Measurements from ENCODE around the gene SHANK1. TPM values are rescaled to one million over a fixed set of nuclear protein-coding genes. Genes with fewer than 3 reads are reported as not detected.

Gene SHANK1
- total RNA-seq, 4 donors from 2014 or later = 4.0 to 6.5 TPM; not detected in 2

GRCh38 chr19:50688766-50689165, 30.8 kb downstream of the SHANK1 start:
- Histone ChIP-seq H3K4me1 (no peaks in the 10 kb centered on the region), H3K27ac (no peak overlapping the region), H3K27me3 (peaks cover 0 to 6% of the 10 kb centered on the region in 2 donors), H3K9me3 (no peaks in the 10 kb centered on the region), H3K4me3 (no peak overlapping the region), H3K36me3 (no peaks in the 10 kb centered on the region)
- intact Hi-C loops (cut with DNase I; ENCODE audit: low total_unique reads) = no loop called here
- DNase-seq = no peak
- no peak for TF ChIP-seq POLR2A (IDR thresholded peaks at IDR 0.05)
- TF ChIP-seq, protein P1, sequence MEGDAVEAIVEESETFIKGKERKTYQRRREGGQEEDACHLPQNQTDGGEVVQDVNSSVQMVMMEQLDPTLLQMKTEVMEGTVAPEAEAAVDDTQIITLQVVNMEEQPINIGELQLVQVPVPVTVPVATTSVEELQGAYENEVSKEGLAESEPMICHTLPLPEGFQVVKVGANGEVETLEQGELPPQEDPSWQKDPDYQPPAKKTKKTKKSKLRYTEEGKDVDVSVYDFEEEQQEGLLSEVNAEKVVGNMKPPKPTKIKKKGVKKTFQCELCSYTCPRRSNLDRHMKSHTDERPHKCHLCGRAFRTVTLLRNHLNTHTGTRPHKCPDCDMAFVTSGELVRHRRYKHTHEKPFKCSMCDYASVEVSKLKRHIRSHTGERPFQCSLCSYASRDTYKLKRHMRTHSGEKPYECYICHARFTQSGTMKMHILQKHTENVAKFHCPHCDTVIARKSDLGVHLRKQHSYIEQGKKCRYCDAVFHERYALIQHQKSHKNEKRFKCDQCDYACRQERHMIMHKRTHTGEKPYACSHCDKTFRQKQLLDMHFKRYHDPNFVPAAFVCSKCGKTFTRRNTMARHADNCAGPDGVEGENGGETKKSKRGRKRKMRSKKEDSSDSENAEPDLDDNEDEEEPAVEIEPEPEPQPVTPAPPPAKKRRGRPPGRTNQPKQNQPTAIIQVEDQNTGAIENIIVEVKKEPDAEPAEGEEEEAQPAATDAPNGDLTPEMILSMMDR (IDR thresholded peaks at IDR 0.05) = no peak

GRCh38 chr19:50686310-50687032, 33.1 kb downstream of the SHANK1 start:
- TF ChIP-seq POLR2A (IDR thresholded peaks at IDR 0.05) = no peak
- TF ChIP-seq, protein P1 (IDR thresholded peaks at IDR 0.05) = no peak
- Histone ChIP-seq H3K4me3 (no peak overlapping the region), H3K36me3 (no peaks in the 10 kb centered on the region), H3K4me1 (no peaks in the 10 kb centered on the region), H3K27ac (no peak overlapping the region), H3K9me3 (no peaks in the 10 kb centered on the region), H3K27me3 (no peaks in the 10 kb centered on the region)
- no peak for DNase-seq
- intact Hi-C loops (cut with DNase I; ENCODE audit: low total_unique reads) = no loop called here

- Histone ChIP-seq H3K4me1 (no peaks in the 10 kb centered on the region), H3K27ac (no peak overlapping the region), H3K9me3 (no peaks in the 10 kb centered on the region), H3K4me3 (no peak overlapping the region), H3K36me3 (no peaks in the 10 kb centered on the region), H3K27me3 (no peaks in the 10 kb centered on the region)
- intact Hi-C loops (cut with DNase I; ENCODE audit: low total_unique reads) = no loop called here
- TF ChIP-seq POLR2A (IDR thresholded peaks at IDR 0.05) = no peak
- TF ChIP-seq, protein P1 (IDR thresholded peaks at IDR 0.05) = no peak
- peak; percentile 59 to 70 for DNase-seq
These were observed 40.2 kb downstream of the SHANK1 start for GRCh38 chr19:50679177-50680125.

GRCh38 chr19:50678323-50678722, 41.3 kb downstream of the SHANK1 start:
- Histone ChIP-seq H3K27me3 (no peaks in the 10 kb centered on the region), H3K27ac (no peak overlapping the region), H3K36me3 (no peaks in the 10 kb centered on the region), H3K9me3 (no peaks in the 10 kb centered on the region), H3K4me1 (no peaks in the 10 kb centered on the region), H3K4me3 (no peak overlapping the region)
- no peak for TF ChIP-seq POLR2A (IDR thresholded peaks at IDR 0.05)
- TF ChIP-seq, protein P1 (IDR thresholded peaks at IDR 0.05) = no peak
- DNase-seq = no peak
- intact Hi-C loops (cut with DNase I; ENCODE audit: low total_unique reads) = no loop called here

DNA sequence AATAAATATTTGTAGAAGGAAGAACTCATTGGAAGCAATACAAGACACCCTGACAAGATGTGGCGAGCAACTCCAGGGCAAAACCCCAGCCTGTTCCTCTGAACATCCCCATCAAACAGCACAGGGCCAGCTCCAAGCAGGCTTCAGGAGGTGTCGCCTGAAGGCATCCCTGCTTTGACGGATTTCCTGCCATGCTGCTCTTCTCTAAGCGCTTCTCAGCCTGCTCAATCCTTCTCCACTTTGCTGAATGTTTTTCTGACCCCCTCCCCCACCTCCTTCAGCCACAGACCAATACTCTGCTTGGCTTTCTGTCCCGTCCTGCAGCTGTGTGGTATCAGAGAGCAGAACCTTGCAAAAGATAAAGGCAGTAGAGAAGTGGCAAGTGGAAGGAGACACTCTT, 42.0 kb downstream of the SHANK1 start:
- TF ChIP-seq, protein P1 (IDR thresholded peaks at IDR 0.05) = no peak
- TF ChIP-seq POLR2A (IDR thresholded peaks at IDR 0.05) = no peak
- DNase-seq = no peak

More for the DNA sequence above, 42.0 kb downstream of the SHANK1 start:
- intact Hi-C loops (cut with DNase I; ENCODE audit: low total_unique reads) = no loop called here
- H3K4me3 ChIP-seq = no peak overlapping the region
- H3K27me3 ChIP-seq = no peaks in the 10 kb centered on the region
- H3K36me3 ChIP-seq = no peaks in the 10 kb centered on the region
- H3K4me1 ChIP-seq = no peaks in the 10 kb centered on the region
- no peak overlapping the region for H3K27ac ChIP-seq
- H3K9me3 ChIP-seq = no peaks in the 10 kb centered on the region
